ENCODE measurements around the gene MYG1.

The MYG1 gene

GRCh38 chr12:53340398-53340797 lies 40.9 kb downstream of the MYG1 start:
- Histone ChIP-seq H3K27ac (ENCODE audit: low read depth, low read length) (no peak overlapping the region), H3K79me2 (ENCODE audit: control insufficient read depth, insufficient read depth, low read length, unreplicated experiment) (no peaks in the 10 kb centered on the region), H3K4me3 (ENCODE audit: low read depth, low read length) (no peak overlapping the region), H2AFZ (ENCODE audit: low read length, unreplicated experiment) (no peak overlapping the region), H3K4me1 (ENCODE audit: control insufficient read depth, insufficient read depth, low read length, unreplicated experiment) (peaks cover 1% of the 10 kb centered on the region), H3K27me3 (ENCODE audit: insufficient read depth, low read length) (peaks cover 43% of the 10 kb centered on the region), H3K36me3 (ENCODE audit: insufficient read depth, low read length) (no peaks in the 10 kb centered on the region)

GRCh38 chr12:53343449-53343848 lies 44.0 kb downstream of the MYG1 start:
- Histone ChIP-seq H3K4me3 (ENCODE audit: low read depth, low read length) (no peak overlapping the region), H2AFZ (ENCODE audit: low read length, unreplicated experiment) (no peak overlapping the region), H3K27ac (ENCODE audit: low read depth, low read length) (no peak overlapping the region), H3K4me1 (ENCODE audit: control insufficient read depth, insufficient read depth, low read length, unreplicated experiment) (peaks cover 11% of the 10 kb centered on the region), H3K79me2 (ENCODE audit: control insufficient read depth, insufficient read depth, low read length, unreplicated experiment) (no peaks in the 10 kb centered on the region), H3K36me3 (ENCODE audit: insufficient read depth, low read length) (no peaks in the 10 kb centered on the region), H3K27me3 (ENCODE audit: insufficient read depth, low read length) (peaks cover 14% of the 10 kb centered on the region)

DNA sequence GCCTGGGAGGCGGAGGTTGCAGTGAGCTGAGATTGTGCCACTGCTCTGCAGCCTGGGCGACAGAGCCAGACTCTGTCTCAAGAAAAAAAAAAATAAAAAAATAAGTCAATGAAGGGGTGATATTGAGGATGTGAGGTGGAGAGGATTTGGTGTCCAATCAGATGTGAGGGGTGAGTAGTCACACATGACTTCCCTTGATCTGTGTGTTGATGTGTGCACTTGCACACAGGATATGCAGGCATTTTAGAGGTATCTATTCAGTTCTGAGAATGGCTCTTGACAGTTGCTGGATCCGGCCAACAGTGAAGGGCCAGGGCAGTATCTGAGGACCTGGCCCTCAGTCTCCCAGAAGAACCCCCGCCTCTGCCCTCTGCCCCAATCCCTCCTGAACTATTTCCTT lies 44.5 kb downstream of the MYG1 start:
- H3K79me2 ChIP-seq (ENCODE audit: control insufficient read depth, insufficient read depth, low read length, unreplicated experiment) = no peaks in the 10 kb centered on the region
- H2AFZ ChIP-seq (ENCODE audit: low read length, unreplicated experiment) = no peak overlapping the region
- H3K27ac ChIP-seq (ENCODE audit: low read depth, low read length) = no peak overlapping the region
- H3K4me1 ChIP-seq (ENCODE audit: control insufficient read depth, insufficient read depth, low read length, unreplicated experiment) = peaks cover 11% of the 10 kb centered on the region
- peak overlapping the region; percentile 72; the same call in 1 of the 2 replicates for H3K4me3 ChIP-seq (ENCODE audit: low read depth, low read length)
- H3K27me3 ChIP-seq (ENCODE audit: insufficient read depth, low read length) = peaks cover 9% of the 10 kb centered on the region
- H3K36me3 ChIP-seq (ENCODE audit: insufficient read depth, low read length) = no peaks in the 10 kb centered on the region

GRCh38 chr12:53344487-53344823 lies 45.0 kb downstream of the MYG1 start:
- H2AFZ ChIP-seq (ENCODE audit: low read length, unreplicated experiment) = peak overlapping the region; percentile 77
- H3K27me3 ChIP-seq (ENCODE audit: insufficient read depth, low read length) = peaks cover 6% of the 10 kb centered on the region
- no peak overlapping the region for H3K27ac ChIP-seq (ENCODE audit: low read depth, low read length)
- H3K36me3 ChIP-seq (ENCODE audit: insufficient read depth, low read length) = no peaks in the 10 kb centered on the region
- H3K4me1 ChIP-seq (ENCODE audit: control insufficient read depth, insufficient read depth, low read length, unreplicated experiment) = peaks cover 11% of the 10 kb centered on the region
- no peaks in the 10 kb centered on the region for H3K79me2 ChIP-seq (ENCODE audit: control insufficient read depth, insufficient read depth, low read length, unreplicated experiment)
- peak overlapping the region; percentile 72 for H3K4me3 ChIP-seq (ENCODE audit: low read depth, low read length)

GRCh38 chr12:53344824-53345485 lies 45.5 kb downstream of the MYG1 start:
- Histone ChIP-seq H2AFZ (ENCODE audit: low read length, unreplicated experiment) (peak overlapping the region; percentile 64), H3K4me1 (ENCODE audit: control insufficient read depth, insufficient read depth, low read length, unreplicated experiment) (peaks cover 11% of the 10 kb centered on the region), H3K27ac (ENCODE audit: low read depth, low read length) (no peak overlapping the region), H3K4me3 (ENCODE audit: low read depth, low read length) (peak overlapping the region; percentile 72), H3K36me3 (ENCODE audit: insufficient read depth, low read length) (no peaks in the 10 kb centered on the region), H3K27me3 (ENCODE audit: insufficient read depth, low read length) (peaks cover 2% of the 10 kb centered on the region; the same call in 1 of the 2 replicates), H3K79me2 (ENCODE audit: control insufficient read depth, insufficient read depth, low read length, unreplicated experiment) (no peaks in the 10 kb centered on the region)

- Histone ChIP-seq H3K4me1 (ENCODE audit: control insufficient read depth, insufficient read depth, low read length, unreplicated experiment) (peaks cover 11% of the 10 kb centered on the region), H2AFZ (ENCODE audit: low read length, unreplicated experiment) (no peak overlapping the region), H3K79me2 (ENCODE audit: control insufficient read depth, insufficient read depth, low read length, unreplicated experiment) (no peaks in the 10 kb centered on the region), H3K4me3 (ENCODE audit: low read depth, low read length) (peak overlapping the region; percentile 72), H3K27ac (ENCODE audit: low read depth, low read length) (no peak overlapping the region), H3K27me3 (ENCODE audit: insufficient read depth, low read length) (no peaks in the 10 kb centered on the region), H3K36me3 (ENCODE audit: insufficient read depth, low read length) (no peaks in the 10 kb centered on the region)
Observed at GRCh38 chr12:53345486-53346188, 46.1 kb downstream of the MYG1 start.

GRCh38 chr12:53346491-53346890 lies 47.0 kb downstream of the MYG1 start:
- no peaks in the 10 kb centered on the region for H3K27me3 ChIP-seq (ENCODE audit: insufficient read depth, low read length)
- H2AFZ ChIP-seq (ENCODE audit: low read length, unreplicated experiment) = no peak overlapping the region
- H3K27ac ChIP-seq (ENCODE audit: low read depth, low read length) = no peak overlapping the region

DNA sequence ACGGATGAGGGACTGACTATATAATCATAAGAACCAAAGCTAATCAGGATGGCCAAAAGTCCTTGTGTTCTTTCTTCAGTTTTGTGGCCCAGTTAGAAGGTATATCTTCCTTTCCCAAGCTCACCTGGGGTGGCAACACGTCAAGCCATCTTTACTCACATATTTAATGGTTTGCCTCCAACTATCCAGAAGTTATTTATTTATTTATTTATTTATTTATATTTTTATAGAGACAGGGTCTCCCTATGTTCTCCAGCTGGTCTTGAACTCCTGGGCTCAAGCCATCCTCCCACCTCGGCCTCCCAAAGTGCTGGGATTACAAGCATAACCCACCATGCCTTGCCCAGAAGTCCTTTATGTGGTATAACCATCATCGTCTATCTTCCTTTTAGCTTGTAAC lies 48.4 kb downstream of the MYG1 start:
- no peak overlapping the region for H2AFZ ChIP-seq (ENCODE audit: low read length, unreplicated experiment)
- no peaks in the 10 kb centered on the region for H3K36me3 ChIP-seq (ENCODE audit: insufficient read depth, low read length)
- no peaks in the 10 kb centered on the region for H3K27me3 ChIP-seq (ENCODE audit: insufficient read depth, low read length)
- H3K4me1 ChIP-seq (ENCODE audit: control insufficient read depth, insufficient read depth, low read length, unreplicated experiment) = peaks cover 11% of the 10 kb centered on the region
- H3K27ac ChIP-seq (ENCODE audit: low read depth, low read length) = no peak overlapping the region
- no peak overlapping the region for H3K4me3 ChIP-seq (ENCODE audit: low read depth, low read length)
- no peaks in the 10 kb centered on the region for H3K79me2 ChIP-seq (ENCODE audit: control insufficient read depth, insufficient read depth, low read length, unreplicated experiment)

More at GRCh38 chr12:53346491-53346890, 47.0 kb downstream of the MYG1 start:
- no peaks in the 10 kb centered on the region for H3K79me2 ChIP-seq (ENCODE audit: control insufficient read depth, insufficient read depth, low read length, unreplicated experiment)
- no peak overlapping the region for H3K4me3 ChIP-seq (ENCODE audit: low read depth, low read length)
- no peaks in the 10 kb centered on the region for H3K36me3 ChIP-seq (ENCODE audit: insufficient read depth, low read length)
- peaks cover 11% of the 10 kb centered on the region for H3K4me1 ChIP-seq (ENCODE audit: control insufficient read depth, insufficient read depth, low read length, unreplicated experiment)

GRCh38 chr12:53352331-53353256 lies 53.1 kb downstream of the MYG1 start:
- Histone ChIP-seq H3K27ac (ENCODE audit: low read depth, low read length) (no peak overlapping the region), H3K27me3 (ENCODE audit: insufficient read depth, low read length) (no peaks in the 10 kb centered on the region), H3K4me1 (ENCODE audit: control insufficient read depth, insufficient read depth, low read length, unreplicated experiment) (no peaks in the 10 kb centered on the region), H2AFZ (ENCODE audit: low read length, unreplicated experiment) (no peak overlapping the region), H3K79me2 (ENCODE audit: control insufficient read depth, insufficient read depth, low read length, unreplicated experiment) (no peaks in the 10 kb centered on the region), H3K36me3 (ENCODE audit: insufficient read depth, low read length) (no peaks in the 10 kb centered on the region), H3K4me3 (ENCODE audit: low read depth, low read length) (no peak overlapping the region)

DNA sequence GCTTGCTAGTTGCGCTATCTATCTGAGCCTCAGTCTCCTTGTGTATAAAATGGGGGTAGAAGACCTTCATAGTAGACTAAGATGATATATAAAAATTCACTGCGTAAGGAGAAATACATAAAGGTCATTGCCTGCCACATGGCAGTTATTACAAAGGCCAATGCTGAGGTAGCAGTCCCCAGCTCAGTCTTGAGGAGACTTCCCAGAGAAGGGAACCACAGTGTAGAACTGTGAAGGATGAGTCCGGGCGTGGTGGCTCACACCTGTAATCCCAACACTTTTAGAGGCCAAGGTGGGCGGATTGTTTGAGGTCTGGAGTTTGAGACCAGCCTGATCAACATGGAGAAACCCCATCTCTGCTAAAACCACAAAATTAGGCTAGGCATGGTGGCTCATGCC lies 53.8 kb downstream of the MYG1 start:
- Histone ChIP-seq H3K79me2 (ENCODE audit: control insufficient read depth, insufficient read depth, low read length, unreplicated experiment) (no peaks in the 10 kb centered on the region), H3K27ac (ENCODE audit: low read depth, low read length) (no peak overlapping the region), H3K4me1 (ENCODE audit: control insufficient read depth, insufficient read depth, low read length, unreplicated experiment) (no peaks in the 10 kb centered on the region), H3K36me3 (ENCODE audit: insufficient read depth, low read length) (no peaks in the 10 kb centered on the region), H3K4me3 (ENCODE audit: low read depth, low read length) (no peak overlapping the region), H2AFZ (ENCODE audit: low read length, unreplicated experiment) (no peak overlapping the region), H3K27me3 (ENCODE audit: insufficient read depth, low read length) (no peaks in the 10 kb centered on the region)
